Endothelial cell (in vitro differentiated cells): Measurements from ENCODE around the gene UBL4A. TPM values are rescaled to one million over a fixed set of nuclear protein-coding genes. Genes with fewer than 3 reads are reported as not detected.

Experiments
- DNase-seq: peaks from one replicate; pipeline ENCODE4 v3.0.0; 2021; ENCODE audit warnings: low spot score
- H3K27ac Mint-ChIP-seq: one replicate; pipeline ENCODE4 v1.8.0; 2021; ENCODE audit warnings: mixed read lengths, inconsistent platforms; ENCODE audit not compliant: unreplicated experiment
- H3K27me3 Mint-ChIP-seq: one replicate; pipeline ENCODE4 v1.8.0; 2021; ENCODE audit warnings: mild to moderate bottlenecking, moderate library complexity, mixed read lengths, inconsistent platforms; ENCODE audit not compliant: unreplicated experiment
- H3K36me3 Mint-ChIP-seq: one replicate; pipeline ENCODE4 v1.8.0; 2021; ENCODE audit warnings: mild to moderate bottlenecking, low read depth, mixed read lengths, inconsistent platforms; ENCODE audit not compliant: unreplicated experiment
- H3K4me1 Mint-ChIP-seq: one replicate; pipeline ENCODE4 v1.8.0; 2021; ENCODE audit warnings: mild to moderate bottlenecking, mixed read lengths, inconsistent platforms; ENCODE audit not compliant: unreplicated experiment
- H3K4me3 Mint-ChIP-seq: one replicate; pipeline ENCODE4 v1.8.0; 2021; ENCODE audit warnings: mild to moderate bottlenecking, mixed read lengths, inconsistent platforms; ENCODE audit not compliant: unreplicated experiment
- H3K9me3 Mint-ChIP-seq: one replicate; pipeline ENCODE4 v1.8.0; 2021; ENCODE audit warnings: mixed read lengths, inconsistent platforms; ENCODE audit not compliant: unreplicated experiment
- microRNA-seq: library from miRNA; unstranded; fragments of <30 nt; microRNA quantifications from one replicate; pipeline ENCODE4, GENCODE V29; 2020; ENCODE audit not compliant: unreplicated experiment
- total RNA-seq: library from RNA; stranded (reverse); fragmentation: NEBNext Ultra II Directional; extraction: Animal tissue kit (Norgen Biotek cat#: 25700); gene quantifications from one replicate; pipeline ENCODE4 v1.2.1, GENCODE V29; 2021; ENCODE audit not compliant: unreplicated experiment
- TF ChIP-seq, protein P1 (sequence below): fragments of 200-600 bp; sonication (generic); IDR thresholded peaks from one replicate; pipeline ENCODE4 v1.5.0; 2021; ENCODE audit warnings: antibody characterized with exemption; ENCODE audit not compliant: unreplicated experiment

UBL4A gene
- total RNA-seq, 1 donor from 2014 or later = 16.8 TPM

DNA sequence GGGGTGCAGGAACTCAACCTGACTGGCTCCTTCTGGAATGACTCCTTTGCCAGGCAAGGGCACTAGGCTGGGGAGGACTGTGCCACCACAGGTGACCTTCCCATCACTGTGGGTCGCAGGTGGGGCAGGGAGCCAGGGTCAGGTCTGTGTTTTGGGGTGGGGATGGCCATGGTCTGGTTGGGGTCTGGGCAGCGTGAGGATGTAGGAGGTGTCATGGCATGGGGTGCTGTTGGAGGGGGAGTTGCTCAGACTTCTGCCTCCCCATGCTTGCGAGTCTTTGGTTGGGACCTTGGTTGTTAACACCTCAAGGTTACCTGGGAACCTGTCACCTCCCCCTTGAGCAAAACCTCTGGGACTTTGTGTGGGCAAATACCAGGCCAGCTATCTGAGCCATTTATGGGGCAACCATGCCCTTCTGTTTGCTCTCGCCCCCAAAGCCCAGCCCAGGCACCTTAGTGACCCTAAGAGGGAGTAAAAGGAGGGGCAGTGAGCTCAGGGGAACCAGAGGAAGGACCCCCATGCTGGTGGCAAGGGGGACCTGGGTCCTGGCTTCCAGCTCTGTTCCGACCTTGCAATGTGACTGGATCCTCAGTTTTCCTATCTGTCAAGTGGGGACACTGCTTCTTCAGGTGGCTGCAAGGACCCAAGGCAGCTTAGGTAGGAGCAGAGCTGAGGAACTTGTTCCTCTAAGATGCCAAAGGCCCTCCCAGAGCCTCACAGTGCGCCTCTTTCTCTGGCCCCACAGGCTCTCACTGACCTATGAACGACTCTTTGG is 51.8 kb downstream of the UBL4A start:
- Mint-ChIP-seq H3K27ac (no peak overlapping the region), H3K4me3 (no peak overlapping the region), H3K36me3 (peaks cover 12% of the 10 kb centered on the region), H3K27me3 (peaks cover 3% of the 10 kb centered on the region), H3K4me1 (peaks cover 19% of the 10 kb centered on the region), H3K9me3 (no peaks in the 10 kb centered on the region)
- TF ChIP-seq, protein P1, sequence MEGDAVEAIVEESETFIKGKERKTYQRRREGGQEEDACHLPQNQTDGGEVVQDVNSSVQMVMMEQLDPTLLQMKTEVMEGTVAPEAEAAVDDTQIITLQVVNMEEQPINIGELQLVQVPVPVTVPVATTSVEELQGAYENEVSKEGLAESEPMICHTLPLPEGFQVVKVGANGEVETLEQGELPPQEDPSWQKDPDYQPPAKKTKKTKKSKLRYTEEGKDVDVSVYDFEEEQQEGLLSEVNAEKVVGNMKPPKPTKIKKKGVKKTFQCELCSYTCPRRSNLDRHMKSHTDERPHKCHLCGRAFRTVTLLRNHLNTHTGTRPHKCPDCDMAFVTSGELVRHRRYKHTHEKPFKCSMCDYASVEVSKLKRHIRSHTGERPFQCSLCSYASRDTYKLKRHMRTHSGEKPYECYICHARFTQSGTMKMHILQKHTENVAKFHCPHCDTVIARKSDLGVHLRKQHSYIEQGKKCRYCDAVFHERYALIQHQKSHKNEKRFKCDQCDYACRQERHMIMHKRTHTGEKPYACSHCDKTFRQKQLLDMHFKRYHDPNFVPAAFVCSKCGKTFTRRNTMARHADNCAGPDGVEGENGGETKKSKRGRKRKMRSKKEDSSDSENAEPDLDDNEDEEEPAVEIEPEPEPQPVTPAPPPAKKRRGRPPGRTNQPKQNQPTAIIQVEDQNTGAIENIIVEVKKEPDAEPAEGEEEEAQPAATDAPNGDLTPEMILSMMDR = no peak
- no peak for DNase-seq

Small RNA genes lying within 50 kb of the gene (microRNA-seq; reads per million reads assigned to microRNA genes)
- 11.8 reads per million, percentile 61 among the genes with 10 or more reads in this experiment for gene MIR6858

Other genes starting within 250 kb of the UBL4A start
- not detected for gene OPN1MW3, start 229.0 kb downstream of the UBL4A start, total RNA-seq
- not detected for gene TEX28, start 191.5 kb downstream of the UBL4A start, total RNA-seq
- 7.1 TPM for gene TKTL1, start 190.8 kb downstream of the UBL4A start, total RNA-seq
- gene FLNA, start 112.0 kb downstream of the UBL4A start, total RNA-seq = 1,022 TPM
- 44.7 TPM for gene EMD, start 107.3 kb downstream of the UBL4A start, total RNA-seq
- 3,704 TPM for gene RPL10, start 88.2 kb downstream of the UBL4A start, total RNA-seq
- gene DNASE1L1, start 77.4 kb downstream of the UBL4A start, total RNA-seq = 38.6 TPM
- 56.4 TPM for gene TAFAZZIN, start 75.1 kb downstream of the UBL4A start, total RNA-seq
- 100 TPM for gene ATP6AP1, start 57.9 kb downstream of the UBL4A start, total RNA-seq
- gene GDI1, start 49.5 kb downstream of the UBL4A start, total RNA-seq = 157 TPM
- gene FAM50A, start 42.5 kb downstream of the UBL4A start, total RNA-seq = 77.0 TPM
- 54.5 TPM for gene PLXNA3, start 28.3 kb downstream of the UBL4A start, total RNA-seq
- gene LAGE3, start 7.3 kb downstream of the UBL4A start, total RNA-seq = 18.4 TPM
- gene SLC10A3, start 4.0 kb upstream of the UBL4A start, total RNA-seq = 13.9 TPM
- 29.6 TPM for gene FAM3A, start 29.6 kb upstream of the UBL4A start, total RNA-seq
- gene G6PD, start 60.2 kb upstream of the UBL4A start, total RNA-seq = 46.4 TPM
- 23.0 TPM for gene IKBKG, start 61.0 kb upstream of the UBL4A start, total RNA-seq
- gene CTAG1A, start 98.5 kb upstream of the UBL4A start, total RNA-seq = not detected
- not detected for gene CTAG1B, start 132.7 kb upstream of the UBL4A start, total RNA-seq
- not detected for gene CTAG2, start 167.0 kb upstream of the UBL4A start, total RNA-seq